NCI-H187 (cell line): ENCODE data around the gene DGAT2.

Experiments
- DNase-seq, 2 experiments: peaks; one replicate each; lab custom pipeline; 2025; lab: John Stamatoyannopoulos, UW

Gene DGAT2

DNA sequence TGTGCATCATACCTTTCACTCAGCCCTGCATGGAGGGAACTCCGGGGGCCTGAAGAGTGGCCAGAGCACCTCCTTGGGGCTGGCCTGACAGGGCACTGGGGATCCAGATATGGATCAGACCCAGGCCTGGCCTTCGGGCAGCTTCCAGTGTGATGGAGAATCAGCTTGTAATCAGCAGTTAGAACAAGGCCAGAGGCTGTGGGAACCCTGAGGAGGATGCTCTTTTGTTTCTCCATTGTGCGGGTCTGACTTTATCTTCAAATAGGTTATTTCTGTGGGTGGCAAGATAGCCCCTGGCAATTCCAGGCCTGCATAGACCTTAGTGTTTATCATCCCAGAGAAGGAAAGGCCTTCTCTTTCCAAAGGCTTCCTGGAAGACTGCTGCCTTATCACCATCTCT, 12.3 kb downstream of the DGAT2 start:
- no peak for DNase-seq

DNA sequence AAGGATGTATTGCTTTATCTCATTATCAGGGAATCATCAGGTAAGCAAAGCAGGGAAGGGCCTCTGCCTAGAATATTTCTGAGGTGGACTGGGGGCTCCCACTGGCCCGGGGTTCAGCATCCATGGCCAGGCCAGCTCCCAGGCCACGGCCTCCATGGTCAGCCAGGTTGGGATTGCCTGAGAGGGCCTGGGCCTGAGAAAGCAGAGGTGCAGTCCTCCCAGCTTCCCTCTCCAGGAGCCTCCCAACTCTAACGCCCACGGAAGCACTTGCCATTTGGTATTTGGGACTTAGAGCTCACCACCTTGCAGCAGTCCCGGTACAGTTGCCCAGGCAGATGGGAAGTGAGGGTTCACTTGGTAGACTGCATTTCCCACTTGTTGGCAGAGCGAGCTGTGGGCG, 12.7 kb downstream of the DGAT2 start:
- no peak for DNase-seq

- no peak for DNase-seq
Observed at GRCh38 chr11:75781831-75782230, 13.3 kb downstream of the DGAT2 start.

- DNase-seq: no peak
Observed at GRCh38 chr11:75782540-75783263, 14.1 kb downstream of the DGAT2 start.

GRCh38 chr11:75783416-75784084, 15.0 kb downstream of the DGAT2 start:
- no peak for DNase-seq

DNA sequence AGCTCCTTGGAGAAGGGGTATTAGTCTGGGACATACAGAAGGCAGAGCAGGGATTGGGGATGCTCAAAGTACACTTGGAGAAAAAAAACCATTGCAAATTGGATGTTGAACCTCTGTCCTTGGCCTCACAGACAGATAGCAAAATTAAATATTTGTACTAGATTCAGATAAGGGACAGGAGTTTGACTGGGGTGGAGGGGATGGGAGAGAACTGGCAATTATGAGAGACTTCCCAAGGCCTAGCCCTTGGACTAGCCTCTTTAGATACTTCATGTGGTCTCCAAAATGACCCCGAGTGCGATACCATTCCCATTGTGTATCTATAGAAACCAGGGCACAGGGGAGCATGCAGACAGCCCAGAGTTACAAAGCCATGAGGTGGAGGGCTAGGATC, 15.5 kb downstream of the DGAT2 start:
- DNase-seq: no peak

- no peak for DNase-seq
Observed at GRCh38 chr11:75784506-75784905, 15.9 kb downstream of the DGAT2 start.

- DNase-seq: no peak
Observed at GRCh38 chr11:75785187-75785586, 16.6 kb downstream of the DGAT2 start.

DNA sequence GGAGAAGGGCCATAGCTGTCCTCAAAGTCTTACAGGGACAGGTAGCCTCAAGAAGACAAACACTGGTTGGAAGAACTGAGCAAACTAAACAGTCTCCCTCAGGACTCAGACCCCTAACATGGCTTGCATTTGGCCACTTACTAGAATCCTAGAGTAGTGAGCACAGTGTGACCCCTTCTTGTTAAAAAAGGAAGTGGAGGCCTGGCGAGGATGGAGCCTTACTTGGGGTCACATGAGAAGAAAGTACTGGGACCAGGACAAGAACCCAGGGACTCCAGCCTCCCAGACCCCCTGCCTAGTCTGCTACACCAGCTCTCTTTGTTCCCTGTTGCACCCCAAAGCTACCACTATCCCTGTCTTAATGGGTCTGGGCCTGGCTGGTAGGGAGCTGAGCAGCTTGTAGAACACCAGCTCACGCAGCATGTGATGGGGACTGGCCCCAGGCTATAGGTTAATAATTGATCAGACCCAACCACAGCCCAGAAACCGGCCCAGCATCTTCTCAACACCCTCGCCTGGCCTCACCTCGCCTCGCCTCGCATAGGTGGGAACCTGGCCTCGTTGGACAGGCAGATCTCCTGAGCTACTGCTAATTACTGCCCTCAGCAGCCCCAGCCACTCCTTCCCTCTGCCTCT, 17.6 kb downstream of the DGAT2 start:
- no peak for DNase-seq

DNA sequence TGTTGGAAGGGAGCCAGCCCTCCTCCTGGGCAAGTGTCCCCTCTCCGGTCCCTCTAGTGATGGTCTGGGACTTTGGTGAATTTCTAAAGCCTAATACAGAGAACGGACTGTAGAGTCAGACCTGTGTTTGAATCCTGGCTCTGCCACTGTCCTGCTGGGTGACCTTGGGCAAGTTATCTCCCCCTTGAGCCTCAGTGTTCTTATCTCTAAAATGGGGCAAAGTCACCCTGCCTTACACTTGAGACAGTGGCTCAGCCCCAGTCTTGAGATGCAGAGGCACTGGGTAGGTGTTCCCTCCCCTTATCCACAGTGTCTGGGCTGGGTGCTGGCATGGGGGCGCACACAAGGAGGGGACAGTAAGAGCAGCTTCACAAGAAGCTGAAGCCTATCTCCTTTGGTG, 20.9 kb downstream of the DGAT2 start:
- no peak for DNase-seq

DNA sequence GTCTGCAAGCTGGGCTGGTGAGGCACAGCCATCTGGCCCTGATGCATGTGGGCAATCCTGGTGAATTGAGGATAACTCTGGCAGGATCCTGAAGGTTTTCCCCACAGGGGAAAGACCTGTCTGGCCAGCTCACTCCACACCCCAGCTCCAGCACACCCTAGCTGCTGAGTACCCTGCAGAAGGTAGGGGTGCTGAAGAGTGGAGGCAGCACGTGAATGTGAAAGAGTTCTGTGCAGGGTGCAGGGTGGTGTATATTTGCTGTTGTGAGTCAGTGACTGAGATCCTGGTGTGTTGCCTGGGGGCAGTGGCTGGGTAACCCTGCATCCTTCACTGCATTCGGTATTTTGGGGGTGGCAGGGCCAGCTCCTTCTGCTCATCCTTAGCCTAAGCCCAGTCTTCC, 22.4 kb downstream of the DGAT2 start:
- DNase-seq: no peak

GRCh38 chr11:75792127-75792731, 23.7 kb downstream of the DGAT2 start:
- DNase-seq: no peak

DNA sequence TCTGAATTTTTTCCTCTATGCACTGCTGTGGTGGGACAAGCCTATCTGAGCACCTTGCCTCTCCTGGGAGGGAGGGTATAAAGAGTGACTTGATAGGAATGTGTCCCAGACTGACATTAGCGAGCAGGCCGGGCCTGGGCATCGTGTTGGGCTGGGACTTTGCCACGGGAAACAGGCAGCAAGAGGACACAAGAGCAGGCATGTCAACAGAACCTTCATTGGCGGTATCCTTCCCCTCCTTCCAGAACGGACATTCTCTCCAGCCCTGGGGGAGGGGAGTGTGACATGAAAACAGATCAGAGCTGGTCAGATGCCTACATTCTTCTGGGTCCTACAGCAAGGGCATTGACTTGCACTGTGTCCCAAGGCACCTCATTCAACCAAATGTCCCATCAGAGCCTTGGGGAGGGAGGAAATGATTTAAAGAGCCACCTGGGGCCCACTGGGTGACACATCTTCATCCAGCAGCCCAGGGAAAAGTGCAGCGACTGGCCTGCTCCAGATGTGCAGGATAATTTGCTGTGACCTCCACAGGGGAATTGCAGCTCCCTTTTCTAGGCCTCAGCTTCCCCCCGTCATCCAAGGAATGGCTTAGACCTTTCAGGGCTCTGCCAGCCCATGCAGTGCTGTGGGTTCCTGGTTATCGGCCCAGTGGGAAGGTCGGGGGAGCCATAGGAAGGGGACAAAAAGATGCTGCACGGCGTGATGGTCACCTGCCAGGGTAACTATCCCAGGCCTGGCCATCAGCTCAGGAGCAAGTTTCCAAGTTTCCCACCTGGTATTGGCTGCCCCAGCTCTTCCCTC, 24.6 kb downstream of the DGAT2 start:
- DNase-seq: no peak

- no peak for DNase-seq
Observed at GRCh38 chr11:75793966-75794365, 25.4 kb downstream of the DGAT2 start.

GRCh38 chr11:75795276-75796090, 26.9 kb downstream of the DGAT2 start:
- no peak for DNase-seq

- no peak for DNase-seq
Observed at GRCh38 chr11:75796091-75796435, 27.5 kb downstream of the DGAT2 start.

GRCh38 chr11:75797116-75797515, 28.5 kb downstream of the DGAT2 start:
- DNase-seq: no peak

DNA sequence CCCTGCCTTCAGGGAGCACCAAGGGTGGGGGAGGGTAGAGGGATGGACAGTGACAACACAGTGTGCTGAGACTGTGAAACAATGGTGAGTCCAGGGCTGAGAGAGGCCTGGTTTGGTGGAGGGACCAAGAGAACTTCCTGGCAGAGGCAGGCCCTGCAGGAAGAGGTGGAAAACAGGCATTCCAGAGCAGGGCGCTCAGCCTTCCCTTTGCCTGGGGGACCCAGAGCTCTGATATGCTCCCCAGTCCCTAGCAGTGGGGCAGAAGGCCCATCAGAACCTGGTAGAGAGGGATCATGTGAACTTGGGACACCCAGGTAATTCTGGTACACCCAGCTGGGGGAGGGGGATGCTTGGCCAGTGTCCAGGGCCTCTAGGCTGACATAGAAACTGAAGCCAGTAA, 29.2 kb downstream of the DGAT2 start:
- no peak for DNase-seq

GRCh38 chr11:75800136-75800675, 31.6 kb downstream of the DGAT2 start:
- DNase-seq: no peak

- no peak for DNase-seq
Observed at GRCh38 chr11:75800728-75801361, 32.3 kb downstream of the DGAT2 start.
